GM10266 (cell line): ENCODE data around the gene PXMP2.

Experiments used
- DNase-seq: peaks from one replicate; pipeline ENCODE4 v3.0.0; 2012; ENCODE audit errors: extremely low spot score
- CTCF ChIP-seq: IDR thresholded peaks from 2 replicates; pipeline ENCODE4 v1.5.1; 2012; ENCODE audit warnings: mild to moderate bottlenecking, low read depth; ENCODE audit not compliant: control insufficient read depth, insufficient read depth; ENCODE audit errors: missing control alignments

PXMP2 gene

GRCh38 chr12:132754160-132754932, 67.0 kb downstream of the PXMP2 start:
- no peak for DNase-seq
- TF ChIP-seq CTCF = no peak
